ENCODE measurements around the gene TMEM106C.

TMEM106C gene

GRCh38 chr12:47946413-47947323 lies 16.7 kb upstream of the TMEM106C start:
- Histone ChIP-seq H3K4me1 (peaks cover 55% of the 10 kb centered on the region), H3K27ac (peak overlapping the region; percentile 100), H3K9ac (peak overlapping the region; percentile 20)

DNA sequence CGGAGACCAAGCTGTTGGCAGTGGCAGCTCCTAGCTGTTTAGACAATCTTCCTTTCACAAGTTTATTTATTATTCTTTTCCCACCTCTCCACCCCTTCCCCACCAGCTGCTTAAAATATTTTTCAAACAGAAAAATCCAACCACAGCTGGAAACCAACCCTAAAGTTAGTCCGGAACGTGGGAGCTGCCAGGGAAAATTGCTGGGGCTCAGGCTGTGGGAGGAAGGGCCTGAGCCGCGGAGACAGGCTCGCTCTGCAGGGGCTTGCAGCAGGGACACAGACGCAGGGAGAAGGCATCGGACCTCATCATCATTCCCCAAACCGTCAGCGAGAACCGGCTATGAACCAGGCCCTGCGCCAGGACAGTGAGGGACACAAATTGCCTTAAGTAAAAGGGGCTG lies 16.1 kb upstream of the TMEM106C start:
- Histone ChIP-seq H3K36me3 (ENCODE audit: control insufficient read depth, insufficient read depth, low read length) (no peaks in the 10 kb centered on the region), H3K9ac (no peak overlapping the region), H3K79me2 (no peaks in the 10 kb centered on the region), H3K27ac (peak overlapping the region; percentile 100), H2AFZ (peak overlapping the region; percentile 83), H3K9me3 (ENCODE audit: control insufficient read depth, low read length) (no peaks in the 10 kb centered on the region), H3K4me2 (ENCODE audit: low read length) (peak overlapping the region; percentile 39), H3K4me1 (peaks cover 55% of the 10 kb centered on the region), H3K27me3 (ENCODE audit: control insufficient read depth, insufficient read depth, low read length) (no peaks in the 10 kb centered on the region), H3K4me3 (ENCODE audit: low read depth, low read length) (no peak overlapping the region)
- TF ChIP-seq, protein P1, sequence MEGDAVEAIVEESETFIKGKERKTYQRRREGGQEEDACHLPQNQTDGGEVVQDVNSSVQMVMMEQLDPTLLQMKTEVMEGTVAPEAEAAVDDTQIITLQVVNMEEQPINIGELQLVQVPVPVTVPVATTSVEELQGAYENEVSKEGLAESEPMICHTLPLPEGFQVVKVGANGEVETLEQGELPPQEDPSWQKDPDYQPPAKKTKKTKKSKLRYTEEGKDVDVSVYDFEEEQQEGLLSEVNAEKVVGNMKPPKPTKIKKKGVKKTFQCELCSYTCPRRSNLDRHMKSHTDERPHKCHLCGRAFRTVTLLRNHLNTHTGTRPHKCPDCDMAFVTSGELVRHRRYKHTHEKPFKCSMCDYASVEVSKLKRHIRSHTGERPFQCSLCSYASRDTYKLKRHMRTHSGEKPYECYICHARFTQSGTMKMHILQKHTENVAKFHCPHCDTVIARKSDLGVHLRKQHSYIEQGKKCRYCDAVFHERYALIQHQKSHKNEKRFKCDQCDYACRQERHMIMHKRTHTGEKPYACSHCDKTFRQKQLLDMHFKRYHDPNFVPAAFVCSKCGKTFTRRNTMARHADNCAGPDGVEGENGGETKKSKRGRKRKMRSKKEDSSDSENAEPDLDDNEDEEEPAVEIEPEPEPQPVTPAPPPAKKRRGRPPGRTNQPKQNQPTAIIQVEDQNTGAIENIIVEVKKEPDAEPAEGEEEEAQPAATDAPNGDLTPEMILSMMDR (IDR thresholded peaks at IDR 0.05): no peak

More at GRCh38 chr12:47946413-47947323, 16.7 kb upstream of the TMEM106C start:
- no peak overlapping the region for H3K4me3 ChIP-seq (ENCODE audit: low read depth, low read length)
- TF ChIP-seq, protein P1 (IDR thresholded peaks at IDR 0.05): no peak
- peak overlapping the region; percentile 39 for H3K4me2 ChIP-seq (ENCODE audit: low read length)
- H3K79me2 ChIP-seq: no peaks in the 10 kb centered on the region
- H2AFZ ChIP-seq: peak overlapping the region; percentile 83
- H3K36me3 ChIP-seq (ENCODE audit: control insufficient read depth, insufficient read depth, low read length): no peaks in the 10 kb centered on the region
- H3K9me3 ChIP-seq (ENCODE audit: control insufficient read depth, low read length): no peaks in the 10 kb centered on the region
- no peaks in the 10 kb centered on the region for H3K27me3 ChIP-seq (ENCODE audit: control insufficient read depth, insufficient read depth, low read length)

DNA sequence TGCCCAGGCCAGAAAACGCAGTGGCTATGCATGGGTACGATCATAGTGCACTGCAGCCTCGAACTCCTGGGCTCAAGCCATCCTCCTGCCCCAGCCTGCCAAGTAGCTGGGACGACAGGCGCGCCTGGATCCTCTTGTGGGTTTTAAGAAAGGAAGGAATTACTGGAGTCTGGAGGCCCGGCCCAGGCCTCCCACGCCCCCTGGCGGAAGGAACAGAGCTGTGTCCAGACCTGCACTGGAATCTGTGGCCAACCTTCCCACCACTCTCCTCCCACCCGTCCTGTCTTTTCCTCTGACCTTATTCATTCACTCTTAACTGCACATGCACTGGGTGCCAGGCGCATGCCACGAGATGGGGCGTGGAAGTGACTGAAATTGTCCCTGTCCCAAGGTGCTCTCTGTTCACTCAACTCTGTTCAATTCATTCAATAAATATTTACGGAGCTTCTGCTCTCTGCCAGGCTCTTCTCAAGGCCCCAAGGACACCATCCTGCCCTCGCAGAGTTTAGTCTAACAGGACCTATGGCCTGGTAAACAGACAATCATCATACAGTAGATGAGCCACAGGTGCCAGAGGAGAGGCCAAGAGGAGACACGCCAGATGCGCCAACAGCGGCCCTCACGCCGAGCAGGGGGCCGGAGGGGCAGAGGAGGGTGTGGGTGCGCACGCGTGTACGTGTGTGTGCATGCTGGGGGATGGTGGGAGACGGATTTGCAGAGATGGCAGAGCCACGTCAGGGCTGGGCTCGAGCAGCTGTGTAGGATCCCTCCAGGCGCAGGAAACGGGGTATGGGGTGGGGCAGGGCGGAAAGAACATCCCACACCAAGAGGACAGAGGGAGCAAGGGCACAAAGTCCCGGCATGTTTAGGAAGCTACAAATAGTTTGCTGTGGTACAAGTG lies 13.7 kb upstream of the TMEM106C start:
- Histone ChIP-seq H3K27ac (peak overlapping the region; percentile 46), H3K9me3 (ENCODE audit: control insufficient read depth, low read length) (no peaks in the 10 kb centered on the region), H3K36me3 (ENCODE audit: control insufficient read depth, insufficient read depth, low read length) (no peaks in the 10 kb centered on the region), H3K9ac (no peak overlapping the region), H3K4me2 (ENCODE audit: low read length) (no peak overlapping the region), H3K4me1 (peaks cover 41% of the 10 kb centered on the region), H3K4me3 (ENCODE audit: low read depth, low read length) (no peak overlapping the region), H3K79me2 (no peaks in the 10 kb centered on the region), H3K27me3 (ENCODE audit: control insufficient read depth, insufficient read depth, low read length) (no peaks in the 10 kb centered on the region), H2AFZ (peak overlapping the region; percentile 66)
- TF ChIP-seq, protein P1 (IDR thresholded peaks at IDR 0.05): peak; percentile 92

- Histone ChIP-seq H3K27ac (no peak overlapping the region), H3K9ac (no peak overlapping the region), H3K9me3 (ENCODE audit: control insufficient read depth, low read length) (no peaks in the 10 kb centered on the region), H2AFZ (no peak overlapping the region), H3K27me3 (ENCODE audit: control insufficient read depth, insufficient read depth, low read length) (no peaks in the 10 kb centered on the region), H3K79me2 (no peaks in the 10 kb centered on the region), H3K4me2 (ENCODE audit: low read length) (no peak overlapping the region), H3K36me3 (ENCODE audit: control insufficient read depth, insufficient read depth, low read length) (no peaks in the 10 kb centered on the region), H3K4me3 (ENCODE audit: low read depth, low read length) (no peak overlapping the region), H3K4me1 (peaks cover 31% of the 10 kb centered on the region)
- TF ChIP-seq, protein P1 (IDR thresholded peaks at IDR 0.05): no peak
Measured at GRCh38 chr12:47950856-47951468, 12.4 kb upstream of the TMEM106C start.

All from parathyroid adenoma (tissue), 2 donors.